ENCODE results near the gene ACOT12. TPM values are rescaled to one million over a fixed set of nuclear protein-coding genes. Genes with fewer than 3 reads are reported as not detected.

ACOT12 gene
- total RNA-seq, 4 donors from 2014 or later: 1.7 TPM; not detected in 3

GRCh38 chr5:81389025-81389424 lies 4.9 kb downstream of the ACOT12 start:
- H3K27ac ChIP-seq: no peak overlapping the region
- peaks cover 0 to 38% of the 10 kb centered on the region in 2 donors for H3K27me3 ChIP-seq
- H3K9me3 ChIP-seq: no peaks in the 10 kb centered on the region
- H3K4me1 ChIP-seq: peaks cover 0 to 9% (median 2%) of the 10 kb centered on the region in 4 donors
- no peak for TF ChIP-seq EP300 (IDR thresholded peaks at IDR 0.05)
- DNase-seq (ENCODE audit: low spot score in 2 of 2): no peak
- no peak overlapping the region for H3K4me3 ChIP-seq
- H3K36me3 ChIP-seq: no peaks in the 10 kb centered on the region

GRCh38 chr5:81388169-81388568 lies 5.8 kb downstream of the ACOT12 start:
- H3K9me3 ChIP-seq: no peaks in the 10 kb centered on the region

DNA sequence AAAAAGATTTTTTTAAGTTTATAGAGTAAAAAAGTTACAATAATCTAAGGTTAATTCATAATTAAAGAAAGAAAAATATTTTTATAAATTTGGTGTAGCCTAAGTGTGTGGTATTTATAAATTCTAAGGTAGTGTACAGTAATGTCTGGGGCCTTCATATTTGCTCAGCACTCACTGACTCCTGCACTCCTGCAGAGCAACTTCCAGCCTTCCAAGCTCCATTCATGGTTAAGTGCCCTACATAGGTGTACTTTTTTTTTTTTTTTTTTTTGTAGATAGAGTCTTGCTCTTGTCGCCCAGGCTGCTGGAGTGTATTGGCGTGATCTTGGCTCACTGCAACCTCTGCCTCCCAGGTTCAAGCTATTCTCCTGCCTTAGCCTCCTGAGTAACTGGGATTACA lies 10.1 kb downstream of the ACOT12 start:
- H3K36me3 ChIP-seq: no peaks in the 10 kb centered on the region
- no peak for DNase-seq (ENCODE audit: low spot score in 2 of 2)
- TF ChIP-seq POLR2A (IDR thresholded peaks at IDR 0.05): no peak
- 75 to 90% methylated on average over 2 of the region's 2 CpGs for WGBS, 2 donors
- no peak overlapping the region for H3K27ac ChIP-seq
- no peaks in the 10 kb centered on the region for H3K4me1 ChIP-seq
- no peak overlapping the region for H3K4me3 ChIP-seq
- H3K9me3 ChIP-seq: no peaks in the 10 kb centered on the region
- H3K27me3 ChIP-seq: peaks cover 0 to 10% of the 10 kb centered on the region in 2 donors

More at GRCh38 chr5:81388169-81388568, 5.8 kb downstream of the ACOT12 start:
- no peak overlapping the region for H3K4me3 ChIP-seq
- WGBS, 2 donors: 81 to 87% methylated on average over 4 of the region's 4 CpGs
- TF ChIP-seq POLR2A (IDR thresholded peaks at IDR 0.05) (no peak), EP300 (IDR thresholded peaks at IDR 0.05) (no peak), CTCF (IDR thresholded peaks at IDR 0.05) (no peak)
- no peaks in the 10 kb centered on the region for H3K36me3 ChIP-seq
- no peak overlapping the region for H3K27ac ChIP-seq
- peaks cover 0 to 33% of the 10 kb centered on the region in 2 donors for H3K27me3 ChIP-seq
- H3K4me1 ChIP-seq: peaks cover 0 to under 1% (median 0%) of the 10 kb centered on the region in 4 donors
- DNase-seq (ENCODE audit: low spot score in 2 of 2): no peak

- Histone ChIP-seq H3K36me3 (no peaks in the 10 kb centered on the region), H3K9me3 (no peaks in the 10 kb centered on the region), H3K27ac (no peak overlapping the region), H3K4me1 (no peaks in the 10 kb centered on the region), H3K27me3 (no peaks in the 10 kb centered on the region), H3K4me3 (no peak overlapping the region)
- no peak for DNase-seq (ENCODE audit: low spot score in 2 of 2)
- TF ChIP-seq EP300 (IDR thresholded peaks at IDR 0.05): no peak
- TF ChIP-seq CTCF (IDR thresholded peaks at IDR 0.05): no peak
- no peak for TF ChIP-seq POLR2A (IDR thresholded peaks at IDR 0.05)
- 82 to 91% methylated on average over 2 of the region's 2 CpGs for WGBS, 2 donors
These were observed 22.5 kb downstream of the ACOT12 start for GRCh38 chr5:81371354-81371876.

DNA sequence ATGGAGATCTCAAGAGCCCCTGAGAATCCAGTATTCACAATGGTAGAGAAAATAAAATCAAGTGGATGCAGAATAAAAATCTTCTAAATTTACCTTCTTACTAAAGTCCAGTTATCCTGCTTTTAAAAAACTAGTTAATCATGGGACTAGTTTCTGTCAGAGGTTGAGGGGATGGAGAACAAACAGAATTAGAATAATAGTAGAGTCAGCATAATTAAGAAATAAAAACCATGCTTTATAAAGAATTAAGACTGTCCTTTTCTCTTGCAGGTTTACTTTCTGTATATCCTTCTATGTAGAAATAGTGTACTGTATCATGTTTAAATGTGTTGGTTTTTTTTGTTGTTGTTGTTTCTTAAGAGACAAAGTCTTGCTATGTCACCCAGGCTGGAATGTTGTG lies 23.0 kb downstream of the ACOT12 start:
- no peaks in the 10 kb centered on the region for H3K4me1 ChIP-seq
- DNase-seq (ENCODE audit: low spot score in 2 of 2): no peak
- H3K36me3 ChIP-seq: no peaks in the 10 kb centered on the region
- H3K27me3 ChIP-seq: no peaks in the 10 kb centered on the region
- TF ChIP-seq EP300 (IDR thresholded peaks at IDR 0.05): no peak
- H3K4me3 ChIP-seq: no peak overlapping the region
- H3K27ac ChIP-seq: no peak overlapping the region
- H3K9me3 ChIP-seq: no peaks in the 10 kb centered on the region

GRCh38 chr5:81365541-81365940 lies 28.4 kb downstream of the ACOT12 start:
- Histone ChIP-seq H3K36me3 (no peaks in the 10 kb centered on the region), H3K4me3 (no peak overlapping the region), H3K4me1 (no peaks in the 10 kb centered on the region), H3K27me3 (no peaks in the 10 kb centered on the region), H3K27ac (no peak overlapping the region), H3K9me3 (no peaks in the 10 kb centered on the region)
- DNase-seq (ENCODE audit: low spot score in 2 of 2): no peak
- no peak for TF ChIP-seq POLR2A (IDR thresholded peaks at IDR 0.05)
- no peak for TF ChIP-seq CTCF (IDR thresholded peaks at IDR 0.05)
- no peak for TF ChIP-seq EP300 (IDR thresholded peaks at IDR 0.05)
- 89 to 90% methylated on average over 5 of the region's 5 CpGs for WGBS, 2 donors
